ENCODE data around the gene RPL6. TPM values are rescaled to one million over a fixed set of nuclear protein-coding genes. Genes with fewer than 3 reads are reported as not detected.

RPL6 gene
- total and polyA plus RNA-seq, 2 experiments from 2014 or later, result 1,413 to 1,715 TPM

DNA sequence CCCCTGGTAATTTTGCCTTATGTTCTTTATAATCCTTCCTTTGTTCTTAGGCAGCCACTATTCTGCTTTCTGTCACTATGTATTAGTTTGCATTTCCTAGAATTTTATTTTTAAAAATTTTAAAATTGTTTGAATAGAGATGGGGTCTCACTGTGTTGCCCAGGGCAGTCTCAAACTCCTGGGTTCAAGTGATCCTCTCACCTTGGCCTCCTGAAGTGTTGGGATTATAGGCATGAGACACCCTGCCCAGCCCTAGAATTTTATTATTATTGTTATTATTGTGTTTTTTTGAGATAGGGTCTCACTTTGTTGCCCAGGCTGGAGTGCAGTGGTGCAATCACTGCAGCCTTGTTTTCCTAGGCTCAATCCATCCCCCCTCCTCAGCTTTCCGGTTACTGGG lies 12.0 kb upstream of the RPL6 start (continued):
- TF ChIP-seq, protein P1, sequence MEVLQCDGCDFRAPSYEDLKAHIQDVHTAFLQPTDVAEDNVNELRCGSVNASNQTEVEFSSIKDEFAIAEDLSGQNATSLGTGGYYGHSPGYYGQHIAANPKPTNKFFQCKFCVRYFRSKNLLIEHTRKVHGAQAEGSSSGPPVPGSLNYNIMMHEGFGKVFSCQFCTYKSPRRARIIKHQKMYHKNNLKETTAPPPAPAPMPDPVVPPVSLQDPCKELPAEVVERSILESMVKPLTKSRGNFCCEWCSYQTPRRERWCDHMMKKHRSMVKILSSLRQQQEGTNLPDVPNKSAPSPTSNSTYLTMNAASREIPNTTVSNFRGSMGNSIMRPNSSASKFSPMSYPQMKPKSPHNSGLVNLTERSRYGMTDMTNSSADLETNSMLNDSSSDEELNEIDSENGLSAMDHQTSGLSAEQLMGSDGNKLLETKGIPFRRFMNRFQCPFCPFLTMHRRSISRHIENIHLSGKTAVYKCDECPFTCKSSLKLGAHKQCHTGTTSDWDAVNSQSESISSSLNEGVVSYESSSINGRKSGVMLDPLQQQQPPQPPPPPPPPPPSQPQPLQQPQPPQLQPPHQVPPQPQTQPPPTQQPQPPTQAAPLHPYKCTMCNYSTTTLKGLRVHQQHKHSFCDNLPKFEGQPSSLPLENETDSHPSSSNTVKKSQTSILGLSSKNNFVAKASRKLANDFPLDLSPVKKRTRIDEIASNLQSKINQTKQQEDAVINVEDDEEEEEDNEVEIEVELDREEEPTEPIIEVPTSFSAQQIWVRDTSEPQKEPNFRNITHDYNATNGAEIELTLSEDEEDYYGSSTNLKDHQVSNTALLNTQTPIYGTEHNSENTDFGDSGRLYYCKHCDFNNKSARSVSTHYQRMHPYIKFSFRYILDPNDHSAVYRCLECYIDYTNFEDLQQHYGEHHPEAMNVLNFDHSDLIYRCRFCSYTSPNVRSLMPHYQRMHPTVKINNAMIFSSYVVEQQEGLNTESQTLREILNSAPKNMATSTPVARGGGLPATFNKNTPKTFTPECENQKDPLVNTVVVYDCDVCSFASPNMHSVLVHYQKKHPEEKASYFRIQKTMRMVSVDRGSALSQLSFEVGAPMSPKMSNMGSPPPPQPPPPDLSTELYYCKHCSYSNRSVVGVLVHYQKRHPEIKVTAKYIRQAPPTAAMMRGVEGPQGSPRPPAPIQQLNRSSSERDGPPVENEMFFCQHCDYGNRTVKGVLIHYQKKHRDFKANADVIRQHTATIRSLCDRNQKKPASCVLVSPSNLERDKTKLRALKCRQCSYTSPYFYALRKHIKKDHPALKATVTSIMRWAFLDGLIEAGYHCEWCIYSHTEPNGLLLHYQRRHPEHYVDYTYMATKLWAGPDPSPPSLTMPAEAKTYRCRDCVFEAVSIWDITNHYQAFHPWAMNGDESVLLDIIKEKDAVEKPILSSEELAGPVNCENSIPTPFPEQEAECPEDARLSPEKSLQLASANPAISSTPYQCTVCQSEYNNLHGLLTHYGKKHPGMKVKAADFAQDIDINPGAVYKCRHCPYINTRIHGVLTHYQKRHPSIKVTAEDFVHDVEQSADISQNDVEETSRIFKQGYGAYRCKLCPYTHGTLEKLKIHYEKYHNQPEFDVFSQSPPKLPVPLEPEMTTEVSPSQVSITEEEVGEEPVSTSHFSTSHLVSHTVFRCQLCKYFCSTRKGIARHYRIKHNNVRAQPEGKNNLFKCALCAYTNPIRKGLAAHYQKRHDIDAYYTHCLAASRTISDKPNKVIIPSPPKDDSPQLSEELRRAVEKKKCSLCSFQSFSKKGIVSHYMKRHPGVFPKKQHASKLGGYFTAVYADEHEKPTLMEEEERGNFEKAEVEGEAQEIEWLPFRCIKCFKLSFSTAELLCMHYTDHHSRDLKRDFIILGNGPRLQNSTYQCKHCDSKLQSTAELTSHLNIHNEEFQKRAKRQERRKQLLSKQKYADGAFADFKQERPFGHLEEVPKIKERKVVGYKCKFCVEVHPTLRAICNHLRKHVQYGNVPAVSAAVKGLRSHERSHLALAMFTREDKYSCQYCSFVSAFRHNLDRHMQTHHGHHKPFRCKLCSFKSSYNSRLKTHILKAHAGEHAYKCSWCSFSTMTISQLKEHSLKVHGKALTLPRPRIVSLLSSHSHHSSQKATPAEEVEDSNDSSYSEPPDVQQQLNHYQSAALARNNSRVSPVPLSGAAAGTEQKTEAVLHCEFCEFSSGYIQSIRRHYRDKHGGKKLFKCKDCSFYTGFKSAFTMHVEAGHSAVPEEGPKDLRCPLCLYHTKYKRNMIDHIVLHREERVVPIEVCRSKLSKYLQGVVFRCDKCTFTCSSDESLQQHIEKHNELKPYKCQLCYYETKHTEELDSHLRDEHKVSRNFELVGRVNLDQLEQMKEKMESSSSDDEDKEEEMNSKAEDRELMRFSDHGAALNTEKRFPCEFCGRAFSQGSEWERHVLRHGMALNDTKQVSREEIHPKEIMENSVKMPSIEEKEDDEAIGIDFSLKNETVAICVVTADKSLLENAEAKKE (CRISPR knock-in tag; IDR thresholded peaks at IDR 0.05), result no peak
- TF ChIP-seq ZNF114 (CRISPR knock-in tag; IDR thresholded peaks at IDR 0.05), result no peak
- TF ChIP-seq NANOG (IDR thresholded peaks at IDR 0.05; ENCODE audit: borderline replicate concordance), result no peak

DNA sequence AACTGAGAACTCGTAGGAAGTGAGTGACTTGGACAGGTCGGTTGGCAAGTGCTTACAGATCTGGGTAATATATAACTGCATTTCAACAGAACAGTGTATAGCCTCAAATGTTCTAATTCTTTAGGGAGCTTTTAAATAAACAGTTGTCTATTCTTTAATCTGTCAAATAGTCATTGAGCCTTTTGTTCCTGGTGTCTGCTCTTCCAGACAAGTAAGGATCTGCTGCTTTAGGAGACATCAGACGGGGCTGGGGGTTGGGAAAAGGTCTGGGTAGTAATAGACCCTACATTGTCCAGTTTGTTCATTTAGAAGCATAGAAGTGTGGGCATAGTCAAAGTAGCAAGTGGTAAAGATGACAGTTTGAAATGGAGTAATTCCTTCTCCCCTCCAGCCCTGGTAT lies 11.3 kb upstream of the RPL6 start:
- Histone ChIP-seq H4K20me1 (replicated peaks; ENCODE audit: insufficient read depth) (peaks cover 38% of the 10 kb centered on the region), H2AFZ (no peak overlapping the region), H3K4me3 (no peak overlapping the region), H3K27ac (ENCODE audit: low read depth) (no peak overlapping the region), H3K4me2 (0 out of 2 replicates have a peak overlapping the region, but pooled peaks have one; percentile 93), H3K4me1 (ENCODE audit: insufficient read depth) (peaks cover 16% of the 10 kb centered on the region; the same call in 1 of the 2 replicates), H3K79me2 (replicated peaks; ENCODE audit: insufficient read depth) (peaks cover 75% of the 10 kb centered on the region), H3K36me3 (ENCODE audit: insufficient read depth) (no peaks in the 10 kb centered on the region), H3F3A (replicated peaks; ENCODE audit: low read depth) (0 out of 2 replicates have a peak, but pooled peaks cover 14% of the 10 kb centered on the region), H3K27me3 (ENCODE audit: insufficient read depth) (no peaks in the 10 kb centered on the region), H3K9me2 (ENCODE audit: insufficient read depth) (no peaks in the 10 kb centered on the region)
- no peak for ATAC-seq
- Mint-ChIP-seq H3K4me3 (peak overlapping the region; percentile 45), H3K27ac (no peak overlapping the region), H3K36me3 (ENCODE audit: low read depth) (peaks cover 4% of the 10 kb centered on the region; the same call in 1 of the 3 replicates), H3K9me3 (no peaks in the 10 kb centered on the region; the same call in 1 of the 3 replicates), H3K4me1 (peaks cover 5% of the 10 kb centered on the region), H3K27me3 (ENCODE audit: insufficient read depth, low read depth, poor library complexity) (peaks cover 18% of the 10 kb centered on the region)
- DNase-seq (ENCODE audit: low spot score), result no peak
- TF ChIP-seq JUNB (IDR thresholded peaks at IDR 0.05; ENCODE audit: unreplicated experiment) (no peak), EZH2 (IDR thresholded peaks at IDR 0.05; ENCODE audit: low read depth, unreplicated experiment) (no peak), NANOG (IDR thresholded peaks at IDR 0.05; ENCODE audit: borderline replicate concordance) (no peak), EZH2phosphoT487 (IDR thresholded peaks at IDR 0.05; ENCODE audit: unreplicated experiment) (no peak), CREB1 (CRISPR knock-in tag; IDR thresholded peaks at IDR 0.05; ENCODE audit: low read depth) (no peak), POLR2AphosphoS5 (IDR thresholded peaks at IDR 0.05; ENCODE audit: low read depth) (no peak), ZNF331 (CRISPR knock-in tag; IDR thresholded peaks at IDR 0.05; ENCODE audit: low read depth) (no peak), ZNF114 (CRISPR knock-in tag; IDR thresholded peaks at IDR 0.05) (no peak), STAT1 (IDR thresholded peaks at IDR 0.05; ENCODE audit: unreplicated experiment) (no peak)
- TF ChIP-seq, protein P2, sequence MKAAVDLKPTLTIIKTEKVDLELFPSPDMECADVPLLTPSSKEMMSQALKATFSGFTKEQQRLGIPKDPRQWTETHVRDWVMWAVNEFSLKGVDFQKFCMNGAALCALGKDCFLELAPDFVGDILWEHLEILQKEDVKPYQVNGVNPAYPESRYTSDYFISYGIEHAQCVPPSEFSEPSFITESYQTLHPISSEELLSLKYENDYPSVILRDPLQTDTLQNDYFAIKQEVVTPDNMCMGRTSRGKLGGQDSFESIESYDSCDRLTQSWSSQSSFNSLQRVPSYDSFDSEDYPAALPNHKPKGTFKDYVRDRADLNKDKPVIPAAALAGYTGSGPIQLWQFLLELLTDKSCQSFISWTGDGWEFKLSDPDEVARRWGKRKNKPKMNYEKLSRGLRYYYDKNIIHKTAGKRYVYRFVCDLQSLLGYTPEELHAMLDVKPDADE (IDR thresholded peaks at IDR 0.05), result no peak
- TF ChIP-seq, protein P3, sequence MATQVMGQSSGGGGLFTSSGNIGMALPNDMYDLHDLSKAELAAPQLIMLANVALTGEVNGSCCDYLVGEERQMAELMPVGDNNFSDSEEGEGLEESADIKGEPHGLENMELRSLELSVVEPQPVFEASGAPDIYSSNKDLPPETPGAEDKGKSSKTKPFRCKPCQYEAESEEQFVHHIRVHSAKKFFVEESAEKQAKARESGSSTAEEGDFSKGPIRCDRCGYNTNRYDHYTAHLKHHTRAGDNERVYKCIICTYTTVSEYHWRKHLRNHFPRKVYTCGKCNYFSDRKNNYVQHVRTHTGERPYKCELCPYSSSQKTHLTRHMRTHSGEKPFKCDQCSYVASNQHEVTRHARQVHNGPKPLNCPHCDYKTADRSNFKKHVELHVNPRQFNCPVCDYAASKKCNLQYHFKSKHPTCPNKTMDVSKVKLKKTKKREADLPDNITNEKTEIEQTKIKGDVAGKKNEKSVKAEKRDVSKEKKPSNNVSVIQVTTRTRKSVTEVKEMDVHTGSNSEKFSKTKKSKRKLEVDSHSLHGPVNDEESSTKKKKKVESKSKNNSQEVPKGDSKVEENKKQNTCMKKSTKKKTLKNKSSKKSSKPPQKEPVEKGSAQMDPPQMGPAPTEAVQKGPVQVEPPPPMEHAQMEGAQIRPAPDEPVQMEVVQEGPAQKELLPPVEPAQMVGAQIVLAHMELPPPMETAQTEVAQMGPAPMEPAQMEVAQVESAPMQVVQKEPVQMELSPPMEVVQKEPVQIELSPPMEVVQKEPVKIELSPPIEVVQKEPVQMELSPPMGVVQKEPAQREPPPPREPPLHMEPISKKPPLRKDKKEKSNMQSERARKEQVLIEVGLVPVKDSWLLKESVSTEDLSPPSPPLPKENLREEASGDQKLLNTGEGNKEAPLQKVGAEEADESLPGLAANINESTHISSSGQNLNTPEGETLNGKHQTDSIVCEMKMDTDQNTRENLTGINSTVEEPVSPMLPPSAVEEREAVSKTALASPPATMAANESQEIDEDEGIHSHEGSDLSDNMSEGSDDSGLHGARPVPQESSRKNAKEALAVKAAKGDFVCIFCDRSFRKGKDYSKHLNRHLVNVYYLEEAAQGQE (IDR thresholded peaks at IDR 0.05; ENCODE audit: unreplicated experiment), result no peak

All from GM23338 (cell line).